Measurements from ENCODE around the gene INTS3. TPM values are rescaled to one million over a fixed set of nuclear protein-coding genes. Genes with fewer than 3 reads are reported as not detected.

The INTS3 gene
- total RNA-seq, 1 experiment from 2014 or later = 66.8 TPM

GRCh38 chr1:153790966-153791647, 63.3 kb downstream of the INTS3 start (continued):
- TF ChIP-seq ATF2 (CRISPR knock-in tag; IDR thresholded peaks at IDR 0.05; ENCODE audit: borderline replicate concordance, low read depth) (no peak), CREB1 (CRISPR knock-in tag; IDR thresholded peaks at IDR 0.05) (no peak), PRRX2 (CRISPR knock-in tag; IDR thresholded peaks at IDR 0.05) (no peak), MXD4 (CRISPR knock-in tag; IDR thresholded peaks at IDR 0.05; ENCODE audit: borderline replicate concordance) (no peak), ZNF138 (CRISPR knock-in tag; conservative IDR thresholded peaks at IDR 0.05) (no peak), TEAD4 (CRISPR knock-in tag; IDR thresholded peaks at IDR 0.05) (no peak)

- TF ChIP-seq ATF6 (CRISPR knock-in tag; IDR thresholded peaks at IDR 0.05) (no peak), PRRX2 (CRISPR knock-in tag; IDR thresholded peaks at IDR 0.05) (no peak), SMAD4 (CRISPR knock-in tag; IDR thresholded peaks at IDR 0.05) (no peak), GRHL2 (CRISPR knock-in tag; IDR thresholded peaks at IDR 0.05; ENCODE audit: insufficient replicate concordance, severe bottlenecking) (no peak), CDX4 (CRISPR knock-in tag; IDR thresholded peaks at IDR 0.05; ENCODE audit: borderline replicate concordance) (no peak), PREB (CRISPR knock-in tag; IDR thresholded peaks at IDR 0.05; ENCODE audit: borderline replicate concordance) (no peak), SP1 (CRISPR knock-in tag; conservative IDR thresholded peaks at IDR 0.05) (no peak), TCF7 (CRISPR knock-in tag; IDR thresholded peaks at IDR 0.05; ENCODE audit: low read depth) (no peak), HMGA2 (CRISPR knock-in tag; IDR thresholded peaks at IDR 0.05) (no peak)
- no peaks in the 10 kb centered on the region for H3K9me3 Mint-ChIP-seq
- POLR2A ChIA-PET = interaction anchor here (0.6 kb wide), 1 partner anchor 194 kb away, joined by 3 read pairs; the partner anchor contains the start of gene RAB13
- no peaks in the 10 kb centered on the region for H3K36me3 Mint-ChIP-seq
- ATAC-seq (no peak), DNase-seq (ENCODE audit: low spot score) (no peak)
- H3K4me1 Mint-ChIP-seq = peaks cover 24% of the 10 kb centered on the region
- H3K4me3 Mint-ChIP-seq = no peak overlapping the region
- no peak overlapping the region for H3K27ac Mint-ChIP-seq
- CTCF ChIA-PET = interaction anchor here (1.1 to 2.3 kb wide), 3 partner anchors 8 to 175 kb away, joined by 3 to 15 read pairs (median 3); partner anchors contain the start of gene NPR1
- H3K27me3 Mint-ChIP-seq (ENCODE audit: low read depth) = no peaks in the 10 kb centered on the region; the same call in 1 of the 2 replicates
Measured at GRCh38 chr1:153791648-153792253, 63.9 kb downstream of the INTS3 start.

- Mint-ChIP-seq H3K27me3 (ENCODE audit: low read depth) (no peaks in the 10 kb centered on the region; the same call in 1 of the 2 replicates), H3K27ac (peak overlapping the region; percentile 28; the same call in 1 of the 2 replicates), H3K9me3 (no peaks in the 10 kb centered on the region), H3K4me1 (peaks cover 25% of the 10 kb centered on the region), H3K36me3 (no peaks in the 10 kb centered on the region), H3K4me3 (no peak overlapping the region)
- TF ChIP-seq IRF2 (CRISPR knock-in tag; IDR thresholded peaks at IDR 0.05; ENCODE audit: borderline replicate concordance, low read depth) (no peak), HMGA2 (CRISPR knock-in tag; IDR thresholded peaks at IDR 0.05) (no peak), AR (CRISPR knock-in tag; IDR thresholded peaks at IDR 0.05) (no peak), HMGXB4 (CRISPR knock-in tag; IDR thresholded peaks at IDR 0.05) (no peak), NR2C2 (CRISPR knock-in tag; IDR thresholded peaks at IDR 0.05) (no peak), GABPB1 (CRISPR knock-in tag; IDR thresholded peaks at IDR 0.05) (no peak)
- ChIA-PET POLR2A (interaction anchor here (0.9 to 1.5 kb wide), 2 partner anchors 9 to 130 kb away, joined by 3 to 5 read pairs; no protein-coding TSS in a partner anchor), CTCF (interaction anchor here (0.9 to 2.3 kb wide), 6 partner anchors 9 to 194 kb away, joined by 3 to 15 read pairs (median 7); partner anchors contain the start of genes DENND4B, GATAD2B, NPR1 and RAB13)
- ATAC-seq (no peak), DNase-seq (ENCODE audit: low spot score) (peak; percentile 11)
Measured at GRCh38 chr1:153792631-153793041, 64.8 kb downstream of the INTS3 start.
